LNCaP clone FGC (cell line): Measurements from ENCODE around the gene NUDT16L1.
A peak's percentile ranks its signal among the peaks of the same experiment; 100 is the strongest.

Experiments used
- DNase-seq: peaks from one replicate; pipeline ENCODE4 v3.0.0-alpha.2; 2011; ENCODE audit warnings: low read depth
- H3K4me3 ChIP-seq: 2 replicates; pipeline ENCODE4 v1.5.1; 2011; ENCODE audit warnings: mild to moderate bottlenecking, low read depth, low read length, control low read depth
- TF ChIP-seq, protein P1 (sequence below): IDR thresholded peaks from 2 replicates; pipeline ENCODE4 v1.5.1; 2012; ENCODE audit warnings: mild to moderate bottlenecking; ENCODE audit not compliant: control insufficient read depth, insufficient read depth; ENCODE audit errors: extremely low read depth

Gene NUDT16L1

DNA sequence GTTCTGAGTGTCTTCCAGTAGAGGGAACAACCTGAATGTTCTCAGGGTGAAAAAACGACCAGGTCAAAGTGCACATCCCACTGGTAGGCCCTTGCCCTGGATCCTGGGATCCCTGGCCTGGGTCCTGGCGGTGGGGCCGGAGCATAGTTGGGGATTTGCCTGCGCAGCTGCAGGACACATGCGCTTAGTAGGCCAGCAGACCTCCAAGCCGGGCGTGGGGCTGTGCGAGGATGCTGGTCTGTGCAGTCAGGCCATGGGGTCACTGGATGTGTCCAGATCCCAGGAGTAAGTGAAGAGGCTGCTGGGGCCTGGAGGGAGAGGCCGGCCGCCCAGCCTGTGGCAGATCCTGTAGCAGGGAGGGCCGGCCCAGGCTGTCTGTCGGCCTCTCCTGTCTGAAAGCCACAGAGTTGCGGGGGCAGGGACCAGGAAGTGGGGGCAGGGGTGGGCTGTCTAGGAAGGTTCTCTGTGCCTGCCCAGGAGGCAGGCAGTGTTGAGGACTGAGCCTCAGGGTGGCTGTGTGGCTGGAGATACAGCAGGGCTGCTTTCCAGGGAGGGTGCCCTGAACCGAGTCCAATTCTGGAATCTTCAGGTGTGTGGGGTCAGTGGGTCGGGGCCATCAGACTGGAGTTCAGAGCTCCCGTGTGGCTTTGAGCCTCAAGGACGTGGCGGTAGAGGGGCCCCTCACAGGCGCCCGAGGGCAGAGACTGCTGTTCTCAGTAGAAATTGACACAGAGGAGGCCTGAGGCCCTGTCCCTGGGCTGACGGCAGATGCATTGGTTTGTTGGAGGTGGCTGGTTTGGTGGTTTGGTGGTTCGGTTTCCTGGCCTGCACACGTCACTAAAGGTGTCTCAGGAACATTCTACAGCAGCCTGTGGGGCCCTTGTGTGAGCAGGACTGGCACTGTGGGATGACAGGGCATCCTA is 17.2 kb upstream of the NUDT16L1 start:
- no peak overlapping the region for H3K4me3 ChIP-seq
- DNase-seq: no peak
- TF ChIP-seq, protein P1, sequence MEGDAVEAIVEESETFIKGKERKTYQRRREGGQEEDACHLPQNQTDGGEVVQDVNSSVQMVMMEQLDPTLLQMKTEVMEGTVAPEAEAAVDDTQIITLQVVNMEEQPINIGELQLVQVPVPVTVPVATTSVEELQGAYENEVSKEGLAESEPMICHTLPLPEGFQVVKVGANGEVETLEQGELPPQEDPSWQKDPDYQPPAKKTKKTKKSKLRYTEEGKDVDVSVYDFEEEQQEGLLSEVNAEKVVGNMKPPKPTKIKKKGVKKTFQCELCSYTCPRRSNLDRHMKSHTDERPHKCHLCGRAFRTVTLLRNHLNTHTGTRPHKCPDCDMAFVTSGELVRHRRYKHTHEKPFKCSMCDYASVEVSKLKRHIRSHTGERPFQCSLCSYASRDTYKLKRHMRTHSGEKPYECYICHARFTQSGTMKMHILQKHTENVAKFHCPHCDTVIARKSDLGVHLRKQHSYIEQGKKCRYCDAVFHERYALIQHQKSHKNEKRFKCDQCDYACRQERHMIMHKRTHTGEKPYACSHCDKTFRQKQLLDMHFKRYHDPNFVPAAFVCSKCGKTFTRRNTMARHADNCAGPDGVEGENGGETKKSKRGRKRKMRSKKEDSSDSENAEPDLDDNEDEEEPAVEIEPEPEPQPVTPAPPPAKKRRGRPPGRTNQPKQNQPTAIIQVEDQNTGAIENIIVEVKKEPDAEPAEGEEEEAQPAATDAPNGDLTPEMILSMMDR: no peak

DNA sequence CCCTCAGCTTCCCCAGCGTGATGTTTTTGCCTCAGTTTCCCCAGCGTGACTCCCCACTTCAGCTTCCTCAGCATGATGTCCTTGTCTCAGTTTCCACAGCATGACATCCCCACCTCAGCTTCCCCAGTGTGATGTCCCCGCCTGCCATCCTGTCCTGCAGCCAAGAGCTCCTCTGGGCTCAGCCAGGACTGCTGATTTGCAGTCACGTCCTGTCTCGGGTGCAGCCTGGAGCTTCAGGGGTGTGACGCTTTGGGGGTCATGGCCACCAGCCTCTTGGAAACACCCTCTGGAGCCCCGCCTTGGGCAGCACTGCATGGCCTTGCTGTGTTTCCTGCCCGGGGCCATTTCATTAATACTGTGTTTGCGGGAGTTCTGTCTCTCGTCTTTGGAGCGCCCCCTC is 16.5 kb upstream of the NUDT16L1 start:
- no peak for DNase-seq
- TF ChIP-seq, protein P1: no peak
- no peak overlapping the region for H3K4me3 ChIP-seq

- DNase-seq: no peak
- H3K4me3 ChIP-seq: no peak overlapping the region
- TF ChIP-seq, protein P1: no peak
These were observed 16.0 kb upstream of the NUDT16L1 start for GRCh38 chr16:4677390-4677789.

DNA sequence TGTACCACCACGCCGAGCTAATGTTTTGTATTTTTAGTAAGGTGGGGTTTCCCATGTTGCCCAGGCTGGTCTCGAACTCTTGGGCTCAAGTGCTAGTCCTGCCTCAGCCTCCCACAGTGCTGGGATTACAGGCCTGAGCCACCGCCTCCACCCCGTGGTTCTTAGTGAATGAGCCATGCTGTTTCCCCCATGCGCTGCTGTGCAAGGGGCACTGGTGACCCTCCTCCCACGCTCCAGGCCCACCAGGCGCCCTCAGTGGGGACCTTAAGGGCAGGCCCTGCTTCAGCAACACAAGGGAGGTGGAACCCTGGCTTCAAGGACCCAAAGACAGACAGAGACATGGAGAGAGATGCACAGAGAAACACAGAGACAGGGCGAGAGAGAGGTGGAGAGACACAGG is 15.4 kb upstream of the NUDT16L1 start:
- no peak overlapping the region for H3K4me3 ChIP-seq
- TF ChIP-seq, protein P1: no peak
- DNase-seq: no peak

DNA sequence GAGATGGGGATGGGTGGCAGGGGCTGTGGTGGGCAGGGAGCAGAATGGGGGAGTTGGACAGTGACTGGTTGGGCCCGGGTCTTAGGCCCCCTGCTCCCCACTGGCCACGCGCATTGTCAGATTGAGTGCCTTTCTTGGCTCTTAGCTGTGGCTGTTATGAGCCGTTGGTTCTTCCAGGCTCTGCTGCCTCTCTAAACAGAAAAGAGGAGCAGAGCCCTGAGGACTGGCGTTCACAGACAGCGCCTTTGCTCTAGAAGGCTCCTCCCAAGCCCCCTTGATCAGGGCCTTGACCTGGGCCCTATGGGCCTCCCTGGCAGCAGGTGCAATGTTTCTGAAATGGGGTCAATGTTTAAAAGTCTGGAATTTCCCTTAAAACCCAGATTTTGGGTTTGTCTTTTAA is 14.8 kb upstream of the NUDT16L1 start:
- no peak for DNase-seq
- H3K4me3 ChIP-seq: no peak overlapping the region
- TF ChIP-seq, protein P1: no peak

DNA sequence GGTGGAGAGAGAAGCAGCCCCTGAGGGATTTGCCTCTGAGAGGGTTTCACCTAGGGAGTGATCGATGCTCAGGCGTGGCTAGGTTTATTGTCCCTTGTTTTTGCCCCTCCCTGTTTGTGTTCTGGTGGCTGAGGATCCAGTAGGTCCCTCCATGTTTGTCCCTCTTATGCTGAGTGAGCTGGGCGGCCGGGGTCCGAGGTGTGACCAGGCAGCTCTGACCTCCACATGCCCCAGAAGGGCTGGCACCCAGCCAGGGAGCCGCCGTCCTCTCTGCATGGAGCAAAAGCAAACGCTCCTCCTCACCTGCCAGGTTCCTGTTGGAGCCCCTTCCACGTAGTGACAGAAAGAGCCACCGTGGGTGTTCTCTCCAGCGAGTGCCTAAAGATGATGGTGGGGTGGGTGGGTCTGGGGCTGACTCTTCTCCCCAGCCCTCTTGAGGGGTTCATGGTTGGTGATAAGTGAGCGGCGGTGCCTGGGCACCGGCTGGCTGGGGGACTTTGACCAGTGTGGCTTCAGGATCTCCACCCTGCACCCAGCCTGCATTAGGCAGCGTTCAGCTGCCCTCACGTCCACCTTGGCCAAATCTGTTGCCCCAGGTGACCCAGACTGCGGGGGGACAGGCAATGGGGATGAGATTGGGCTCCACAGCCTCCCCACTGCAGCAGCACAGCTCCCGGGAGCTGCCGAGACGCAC is 14.1 kb upstream of the NUDT16L1 start:
- DNase-seq: no peak
- H3K4me3 ChIP-seq: peak overlapping the region; percentile 75

More for the DNA sequence above, 14.1 kb upstream of the NUDT16L1 start:
- TF ChIP-seq, protein P1: no peak
